Fibroblast of skin of left quadriceps (primary cell): ENCODE measurements around the gene PSMB1.
"Not testable (repeated sequence)": the region's sequence is repeated elsewhere in the genome, so short reads cannot be mapped to it uniquely, and the experiment has no call there.

Experiments used
- DNase-seq, 2 experiments: peaks; one replicate each; pipeline ENCODE4 v3.0.0-alpha.2; 2013; ENCODE audit warnings: low read depth in 2 of 2

PSMB1 gene

GRCh38 chr6:170535004-170535403 lies 18.1 kb downstream of the PSMB1 start:
- DNase-seq: no peak

- DNase-seq: no peak
Observed at GRCh38 chr6:170533792-170534191, 19.3 kb downstream of the PSMB1 start.

- no peak for DNase-seq
Observed at GRCh38 chr6:170532867-170533488, 20.1 kb downstream of the PSMB1 start.

GRCh38 chr6:170529839-170530469 lies 23.2 kb downstream of the PSMB1 start:
- peak; percentile 34 to 47 for DNase-seq

- DNase-seq: not testable (repeated sequence)
Observed at GRCh38 chr6:170527995-170528394, 25.1 kb downstream of the PSMB1 start.

- no peak for DNase-seq
Observed at GRCh38 chr6:170525795-170526194, 27.3 kb downstream of the PSMB1 start.

- no peak for DNase-seq
Observed at GRCh38 chr6:170524172-170524502, 29.0 kb downstream of the PSMB1 start.

- DNase-seq: no peak
Observed at GRCh38 chr6:170523256-170524171, 29.6 kb downstream of the PSMB1 start.

GRCh38 chr6:170522565-170523183 lies 30.4 kb downstream of the PSMB1 start:
- DNase-seq: no peak

- DNase-seq: peak; percentile 39 to 44
Observed at GRCh38 chr6:170516783-170517616, 36.1 kb downstream of the PSMB1 start.

GRCh38 chr6:170514908-170515307 lies 38.2 kb downstream of the PSMB1 start:
- DNase-seq: no peak

GRCh38 chr6:170512249-170512648 lies 40.9 kb downstream of the PSMB1 start:
- DNase-seq: no peak

GRCh38 chr6:170510631-170511030 lies 42.5 kb downstream of the PSMB1 start:
- DNase-seq: no peak

GRCh38 chr6:170509723-170510018 lies 43.4 kb downstream of the PSMB1 start:
- no peak for DNase-seq

- DNase-seq: not testable (repeated sequence)
Observed at GRCh38 chr6:170508892-170509722, 44.0 kb downstream of the PSMB1 start.

- not testable (repeated sequence) for DNase-seq
Observed at GRCh38 chr6:170508275-170508674, 44.8 kb downstream of the PSMB1 start.

- DNase-seq: not testable (repeated sequence)
Observed at GRCh38 chr6:170507728-170508127, 45.4 kb downstream of the PSMB1 start.

GRCh38 chr6:170506446-170506845 lies 46.7 kb downstream of the PSMB1 start:
- DNase-seq: no peak

- DNase-seq: no peak
Observed at GRCh38 chr6:170505306-170505705, 47.8 kb downstream of the PSMB1 start.

GRCh38 chr6:170504479-170504878 lies 48.6 kb downstream of the PSMB1 start:
- no peak for DNase-seq

- no peak for DNase-seq
Observed at GRCh38 chr6:170503414-170503761, 49.7 kb downstream of the PSMB1 start.
